Pancreas (tissue), 10 donors: ENCODE data around the gene SPAG9. TPM values are rescaled to one million over a fixed set of nuclear protein-coding genes. Genes with fewer than 3 reads are reported as not detected.

Source experiments
- ATAC-seq, 4 donors: fragments of 200-7000 bp; cut with Tn5 transposase; one replicate each; pipeline versions ENCODE4 v1.8.0 to v1.9.1; 2020; ENCODE audit warnings: mild to moderate bottlenecking in 4 of 4, moderate library complexity in 4 of 4
- DNase-seq, 6 donors: peaks; one replicate each; pipeline ENCODE4 v3.0.0-alpha.2; 2020
- FAIRE-seq: peaks from 2 replicates; lab custom pipeline; 2012; peaks lifted over from hg19 to GRCh38; lab: Jason Lieb, UNC
- H3K27ac ChIP-seq, 4 donors: fragments of 200-600 bp; sonication (generic); 1 replicate in 3 of 4; 2 replicates in 1 of 4; pipeline versions ENCODE4 v1.5.0 to v1.8.0; 2020
- H3K27me3 ChIP-seq, 4 donors: fragments of 200-600 bp; one replicate each; pipeline ENCODE4 v1.8.0; 2021
- H3K36me3 ChIP-seq, 3 donors: fragments of 200-600 bp; sonication (generic) in 1 of 3; one replicate each; pipeline versions ENCODE4 v1.5.0 to v1.8.0; 2020 to 2021
- H3K4me1 ChIP-seq, 3 donors: fragments of 200-600 bp; one replicate each; pipeline ENCODE4 v1.8.0; 2021
- H3K4me3 ChIP-seq, 4 donors: fragments of 200-600 bp; sonication (generic) in 2 of 4; one replicate each; pipeline versions ENCODE4 v1.5.0 to v1.8.0; 2020 to 2021
- H3K9me3 ChIP-seq, 4 donors: fragments of 200-600 bp; one replicate each; pipeline ENCODE4 v1.8.0; 2021
- WGBS, 2 donors: extraction: QIAGEN DNeasy Blood & Tissue Kit; methylation state at CpG; one replicate each; pipeline ENCODE4 v1.1.7; 2013; 5-methylcytosine and 5-hydroxymethylcytosine counted together
- intact Hi-C, 3 donors: fragments of 100-400 bp; cut with DNase I; formaldehyde crosslinking; loops; one replicate each; pipeline versions ENCODE4 v1.11.1 to v1.14.2; 2022
- polyA plus RNA-seq, 2 donors: library from polyadenylated mRNA; stranded (reverse); fragments of 200-250 nt; gene quantifications; one replicate each; pipeline ENCODE4 v1.2.3, GENCODE V29; 2013
- total RNA-seq, 6 donors: library from RNA; stranded (reverse); fragmentation: NEBNext Ultra II Directional in 4 of 6; extraction: Animal tissue kit (Norgen Biotek cat#: 25700) in 4 of 6; gene quantifications; one replicate each; pipeline versions ENCODE4 v1.2.1 to v1.2.4, GENCODE V29; 2021 to 2023
- TF ChIP-seq, protein P1 (sequence below), 4 donors: fragments of 200-600 bp; sonication (generic) in 3 of 4; IDR thresholded peaks; one replicate each; pipeline versions ENCODE4 v1.5.0 to v1.8.0; 2021; ENCODE audit warnings: antibody characterized with exemption in 4 of 4
- donor health status: healthy with polysubstance abuse.
- donor health status: DM: no; HTN: no; CAD: no; lungs with moderate emphysema.
- donor health status: DM: no; HTN: no; CAD: no.
- donor health status: control.
- donor health status: control.
- donor health status: Bipolar disorder and iron deficiency.
- donor health status: DM: yes; HTN: yes; CAD: no.
- donor health status: DM: no; HTN: no; CAD: no.
- donor health status: DM: no; HTN: no; CAD: no.
- donor health status: DM: yes; HTN: yes; CAD: no.

The SPAG9 gene
- total and polyA plus RNA-seq, 8 donors = 18.7 to 56.1 (median 39.7) TPM

DNA sequence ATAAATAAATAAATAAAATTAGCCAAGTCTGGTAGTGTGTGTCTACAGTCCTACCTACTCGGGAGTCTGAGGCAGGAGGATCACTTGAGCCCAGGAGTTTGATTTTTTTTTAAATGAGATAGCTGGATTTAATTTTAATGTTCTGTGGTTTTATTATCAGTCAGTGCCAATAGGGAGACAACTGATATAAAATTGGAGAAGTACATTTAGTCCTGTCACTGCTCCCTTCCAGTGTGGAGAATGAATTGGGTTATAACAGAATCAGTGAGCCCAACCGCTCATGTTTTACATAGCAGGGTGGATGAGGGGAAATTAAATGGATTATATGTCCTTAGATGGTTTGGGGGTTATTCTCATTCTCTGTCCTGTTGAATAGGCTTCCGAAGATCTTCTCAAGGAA lies 38.9 kb upstream of the SPAG9 start:
- TF ChIP-seq, protein P1, sequence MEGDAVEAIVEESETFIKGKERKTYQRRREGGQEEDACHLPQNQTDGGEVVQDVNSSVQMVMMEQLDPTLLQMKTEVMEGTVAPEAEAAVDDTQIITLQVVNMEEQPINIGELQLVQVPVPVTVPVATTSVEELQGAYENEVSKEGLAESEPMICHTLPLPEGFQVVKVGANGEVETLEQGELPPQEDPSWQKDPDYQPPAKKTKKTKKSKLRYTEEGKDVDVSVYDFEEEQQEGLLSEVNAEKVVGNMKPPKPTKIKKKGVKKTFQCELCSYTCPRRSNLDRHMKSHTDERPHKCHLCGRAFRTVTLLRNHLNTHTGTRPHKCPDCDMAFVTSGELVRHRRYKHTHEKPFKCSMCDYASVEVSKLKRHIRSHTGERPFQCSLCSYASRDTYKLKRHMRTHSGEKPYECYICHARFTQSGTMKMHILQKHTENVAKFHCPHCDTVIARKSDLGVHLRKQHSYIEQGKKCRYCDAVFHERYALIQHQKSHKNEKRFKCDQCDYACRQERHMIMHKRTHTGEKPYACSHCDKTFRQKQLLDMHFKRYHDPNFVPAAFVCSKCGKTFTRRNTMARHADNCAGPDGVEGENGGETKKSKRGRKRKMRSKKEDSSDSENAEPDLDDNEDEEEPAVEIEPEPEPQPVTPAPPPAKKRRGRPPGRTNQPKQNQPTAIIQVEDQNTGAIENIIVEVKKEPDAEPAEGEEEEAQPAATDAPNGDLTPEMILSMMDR (IDR thresholded peaks at IDR 0.05) = no peak
- WGBS, 2 donors = 94 to 97% methylated on average over 3 of the region's 3 CpGs
- FAIRE-seq = no peak

DNA sequence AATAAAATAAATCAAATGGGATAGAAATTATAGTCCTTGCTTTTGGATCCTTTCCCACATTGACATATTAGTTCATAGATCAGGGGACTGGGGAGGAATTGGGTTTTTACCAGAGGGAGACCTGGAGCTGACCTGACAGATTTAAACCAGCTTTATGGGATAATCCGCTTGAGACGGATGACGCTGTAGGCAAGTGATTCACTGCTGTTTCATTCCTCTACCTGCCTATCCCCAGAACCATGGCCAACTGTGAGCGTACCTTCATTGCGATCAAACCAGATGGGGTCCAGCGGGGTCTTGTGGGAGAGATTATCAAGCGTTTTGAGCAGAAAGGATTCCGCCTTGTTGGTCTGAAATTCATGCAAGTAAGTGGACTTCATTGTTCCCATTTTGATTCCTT lies 34.7 kb upstream of the SPAG9 start:
- Histone ChIP-seq H3K36me3 (no peaks in the 10 kb centered on the region), H3K9me3 (no peaks in the 10 kb centered on the region), H3K4me1 (peaks cover 0 to 10% (median 7%) of the 10 kb centered on the region in 3 donors), H3K27ac (no peak overlapping the region), H3K27me3 (no peaks in the 10 kb centered on the region), H3K4me3 (no peak overlapping the region)
- FAIRE-seq = no peak
- intact Hi-C loops = loop anchor here in 1 of 3 donors (10.0 kb wide), 1 partner anchor 161 kb away; no protein-coding TSS in a partner anchor
- 95 to 96% methylated on average over 8 of the region's 8 CpGs for WGBS, 2 donors
- no peak for ATAC-seq
- TF ChIP-seq, protein P1 (IDR thresholded peaks at IDR 0.05) = no peak
- DNase-seq = no peak

More for the DNA sequence above, 38.9 kb upstream of the SPAG9 start:
- Histone ChIP-seq H3K36me3 (peaks cover 0 to 12% (median 4%) of the 10 kb centered on the region in 3 donors), H3K9me3 (no peaks in the 10 kb centered on the region), H3K4me1 (peaks cover 0 to 7% (median 4%) of the 10 kb centered on the region in 3 donors), H3K27me3 (no peaks in the 10 kb centered on the region), H3K4me3 (no peak overlapping the region), H3K27ac (no peak overlapping the region)
- intact Hi-C loops = loop anchor here in 1 of 3 donors (10.0 kb wide), 1 partner anchor 165 kb away; no protein-coding TSS in a partner anchor
- no peak for DNase-seq
- ATAC-seq = no peak

DNA sequence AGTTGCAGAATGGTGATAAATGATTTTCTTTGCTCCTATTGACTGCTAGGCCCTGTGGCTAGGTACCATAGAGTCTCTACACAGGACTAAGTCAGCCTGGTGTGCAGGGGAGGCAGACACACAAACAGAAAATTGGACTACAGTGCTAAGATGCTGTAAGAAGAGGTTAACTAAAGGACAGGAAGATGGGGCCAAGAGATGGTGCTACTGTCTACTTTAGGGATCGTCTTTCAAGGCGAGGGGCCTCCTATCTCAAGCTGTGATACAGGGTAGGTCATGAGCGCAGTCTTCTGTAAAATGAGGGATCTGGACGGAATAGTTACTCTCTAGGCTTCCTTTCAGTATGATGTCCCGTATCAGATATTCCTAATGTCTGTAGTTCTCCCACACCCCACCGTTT lies 33.5 kb upstream of the SPAG9 start:
- H3K4me1 ChIP-seq = peaks cover 0 to 10% (median 7%) of the 10 kb centered on the region in 3 donors
- no peak overlapping the region for H3K27ac ChIP-seq
- H3K36me3 ChIP-seq = no peaks in the 10 kb centered on the region
- H3K4me3 ChIP-seq = peak overlapping the region; percentile 64 to 77 (median 74)
- no peaks in the 10 kb centered on the region for H3K27me3 ChIP-seq
- TF ChIP-seq, protein P1 (IDR thresholded peaks at IDR 0.05) = no peak
- ATAC-seq = peak in 1 of 4 donors; percentile 1
- no peak for DNase-seq
- intact Hi-C loops = loop anchor here in 2 of 3 donors (5.0 to 10.0 kb wide), 2 partner anchors 152 to 159 kb away; no protein-coding TSS in a partner anchor
- WGBS, 2 donors = 16 to 18% methylated on average over 6 of the region's 6 CpGs
- FAIRE-seq = no peak
- no peaks in the 10 kb centered on the region for H3K9me3 ChIP-seq

DNA sequence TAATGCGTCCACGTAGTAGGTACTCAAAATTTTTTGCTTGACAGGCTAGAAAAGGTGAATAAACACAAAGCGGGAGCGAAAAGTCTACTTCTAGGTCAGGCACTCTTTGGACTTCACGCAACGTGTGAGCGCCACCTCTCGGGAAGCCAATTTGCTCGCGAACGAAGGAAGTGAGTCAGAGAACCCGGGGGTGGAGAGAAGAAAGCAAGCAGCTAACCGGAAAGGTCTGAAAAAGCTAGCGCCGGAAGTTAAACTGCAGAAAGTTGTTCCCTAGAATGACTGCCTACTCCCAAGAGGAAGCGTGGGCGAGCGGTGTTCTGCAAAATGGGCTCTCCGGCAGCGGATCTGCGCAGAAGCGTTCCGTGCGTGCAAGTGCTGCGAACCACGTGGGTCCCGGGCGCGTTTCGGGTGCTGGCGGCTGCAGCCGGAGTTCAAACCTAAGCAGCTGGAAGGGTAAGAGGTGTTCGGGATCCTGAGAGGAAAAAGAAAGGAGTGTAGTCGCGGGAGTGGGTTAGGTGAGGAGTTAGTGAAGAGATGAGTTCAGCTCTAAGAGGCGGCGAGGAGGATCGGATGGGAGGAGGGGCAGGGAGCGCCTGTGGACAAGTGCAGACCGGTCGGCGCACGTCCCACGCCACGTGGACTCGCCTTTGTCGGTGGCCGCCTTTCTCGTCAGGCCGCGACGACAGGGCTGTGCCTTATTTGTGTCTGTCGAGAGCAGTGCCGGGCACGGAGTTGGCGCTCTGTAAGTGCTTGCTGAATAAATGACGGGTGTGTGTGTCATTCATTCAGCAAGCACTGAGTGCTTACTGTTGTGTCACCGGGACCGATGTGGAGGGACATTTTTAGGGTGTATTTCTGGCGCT lies 32.8 kb upstream of the SPAG9 start, which contains the start of gene NME1:
TSS of gene NME1 (plus strand) at position 350 of the 863 bp plus-strand sequence. CDS start 2,096 bp downstream, outside the sequence.
- no peaks in the 10 kb centered on the region for H3K36me3 ChIP-seq
- peak; percentile 87 for FAIRE-seq
- intact Hi-C loops = loop anchor here in 2 of 3 donors (5.0 to 10.0 kb wide), 2 partner anchors 151 to 159 kb away; no protein-coding TSS in a partner anchor
- TF ChIP-seq, protein P1 (IDR thresholded peaks at IDR 0.05) = peak; percentile 29 to 61 (median 40)
- peak; percentile 94 to 96 (median 96) for ATAC-seq
- H3K4me3 ChIP-seq = peak within 1 kb of the TSS; percentile 64 to 77 (median 74)
- H3K27ac ChIP-seq = peak within 1 kb of the TSS; percentile 57 to 88 (median 81)
- no peaks in the 10 kb centered on the region for H3K27me3 ChIP-seq
- no peaks in the 10 kb centered on the region for H3K9me3 ChIP-seq
- H3K4me1 ChIP-seq = peaks cover 0 to 10% (median 7%) of the 10 kb centered on the region in 3 donors
- peak; percentile 92 to 97 (median 97) for DNase-seq
- 0% methylated on average over 60 of the region's 60 CpGs for WGBS, 2 donors
